BLaER1 treated with 17β-estradiol and CSF1 and Interleukin-3, amounts not matched to agents 10 nM and 100 nM (cell line): ENCODE data around the gene WDR17.

Experiments used
- H3K27ac ChIP-seq, 11 experiments: shearing (Covaris generic); formaldehyde crosslinking; 2 replicates each; pipeline ENCODE4 v1.8.1; 2022
- H3K27me3 ChIP-seq, 11 experiments: shearing (Covaris generic); formaldehyde crosslinking; 2 replicates each; pipeline ENCODE4 v1.8.1; 2022
- H3K36me3 ChIP-seq, 11 experiments: shearing (Covaris generic); formaldehyde crosslinking; 2 replicates each; pipeline ENCODE4 v1.8.1; 2022
- H3K4me1 ChIP-seq, 10 experiments: shearing (Covaris generic); formaldehyde crosslinking; 2 replicates each; pipeline ENCODE4 v1.8.1; 2022
- H3K4me2 ChIP-seq, 11 experiments: shearing (Covaris generic); formaldehyde crosslinking; 2 replicates each; pipeline ENCODE4 v1.8.1; 2022
- H3K4me3 ChIP-seq, 10 experiments: shearing (Covaris generic); formaldehyde crosslinking; 2 replicates each; pipeline ENCODE4 v1.8.1; 2022
- H3K9ac ChIP-seq, 11 experiments: shearing (Covaris generic); formaldehyde crosslinking; 2 replicates each; pipeline ENCODE4 v1.8.1; 2022
- H3K9me3 ChIP-seq, 11 experiments: shearing (Covaris generic); formaldehyde crosslinking; replicated peaks in 1 of 11; 2 replicates each; pipeline ENCODE4 v1.8.1; 2022
- H4K20me1 ChIP-seq, 11 experiments: shearing (Covaris generic); formaldehyde crosslinking; 2 replicates each; pipeline ENCODE4 v1.8.1; 2022
- Cebpa-rat ChIP-seq, 11 experiments: shearing (Covaris generic); IDR thresholded peaks; 2 replicates each; pipeline ENCODE4 v1.8.1; 2022

The WDR17 gene

GRCh38 chr4:176222149-176222548 lies 156.5 kb downstream of the WDR17 start:
- no peak for TF ChIP-seq Cebpa-rat (IDR thresholded peaks at IDR 0.05)
- Histone ChIP-seq H4K20me1 (no peaks in the 10 kb centered on the region), H3K4me3 (no peak overlapping the region), H3K4me2 (no peak overlapping the region), H3K27ac (no peak overlapping the region), H3K9ac (no peak overlapping the region), H3K27me3 (no peaks in the 10 kb centered on the region), H3K9me3 (no peaks in the 10 kb centered on the region), H3K36me3 (no peaks in the 10 kb centered on the region), H3K4me1 (no peaks in the 10 kb centered on the region)

- Histone ChIP-seq H3K27ac (no peak overlapping the region), H3K36me3 (no peaks in the 10 kb centered on the region), H3K4me1 (no peaks in the 10 kb centered on the region), H3K9ac (no peak overlapping the region), H3K4me3 (no peak overlapping the region), H3K27me3 (no peaks in the 10 kb centered on the region), H4K20me1 (no peaks in the 10 kb centered on the region), H3K9me3 (no peaks in the 10 kb centered on the region), H3K4me2 (no peak overlapping the region)
- TF ChIP-seq Cebpa-rat (IDR thresholded peaks at IDR 0.05), result no peak
These were observed 157.9 kb downstream of the WDR17 start for GRCh38 chr4:176223561-176223960.

GRCh38 chr4:176226736-176227135 lies 161.1 kb downstream of the WDR17 start:
- Histone ChIP-seq H3K4me3 (no peak overlapping the region), H3K9me3 (no peaks in the 10 kb centered on the region), H4K20me1 (no peaks in the 10 kb centered on the region), H3K4me2 (no peak overlapping the region), H3K4me1 (no peaks in the 10 kb centered on the region), H3K27ac (no peak overlapping the region), H3K36me3 (no peaks in the 10 kb centered on the region), H3K9ac (no peak overlapping the region), H3K27me3 (no peaks in the 10 kb centered on the region)
- TF ChIP-seq Cebpa-rat (IDR thresholded peaks at IDR 0.05), result no peak

- no peaks in the 10 kb centered on the region for H4K20me1 ChIP-seq
- no peak overlapping the region for H3K9ac ChIP-seq
- H3K27me3 ChIP-seq, result no peaks in the 10 kb centered on the region
- no peak overlapping the region for H3K27ac ChIP-seq
- H3K4me1 ChIP-seq, result no peaks in the 10 kb centered on the region
- no peak for TF ChIP-seq Cebpa-rat (IDR thresholded peaks at IDR 0.05)
- no peaks in the 10 kb centered on the region for H3K36me3 ChIP-seq
- no peak overlapping the region for H3K4me2 ChIP-seq
- no peak overlapping the region for H3K4me3 ChIP-seq
- H3K9me3 ChIP-seq, result no peaks in the 10 kb centered on the region
These were observed 164.0 kb downstream of the WDR17 start for GRCh38 chr4:176229645-176230044.
